ENCODE data around the gene RGL4. TPM values are rescaled to one million over a fixed set of nuclear protein-coding genes. Genes with fewer than 3 reads are reported as not detected.
A peak's percentile ranks its signal among the peaks of the same experiment; 100 is the strongest.
"Not testable (repeated sequence)": the region's sequence is repeated elsewhere in the genome, so short reads cannot be mapped to it uniquely, and the experiment has no call there.

Gene RGL4
- polyA plus RNA-seq, 1 donor: 1.4 TPM

- DNase-seq: no peak
- H3K27ac ChIP-seq (ENCODE audit: low read length): no peak overlapping the region
- no CpG with 5 or more reads among the region's 16 CpGs for WGBS (ENCODE audit: insufficient coverage, low lambda C conversion rate)
Observed at GRCh38 chr22:23670378-23671295, 20.2 kb upstream of the RGL4 start.

GRCh38 chr22:23671387-23671786 is 19.4 kb upstream of the RGL4 start:
- not testable (repeated sequence) for DNase-seq; H3K9me3 ChIP-seq (ENCODE audit: control insufficient read depth, low read depth, low read length); H3K27me3 ChIP-seq (ENCODE audit: control insufficient read depth, insufficient read depth, low read length); H3K4me3 ChIP-seq (ENCODE audit: low read length); H3K36me3 ChIP-seq (ENCODE audit: control insufficient read depth, insufficient read depth, low read length); H3K27ac ChIP-seq (ENCODE audit: low read length)
- H3K4me1 ChIP-seq (ENCODE audit: control insufficient read depth, insufficient read depth, low read length): peaks cover 12% of the 10 kb centered on the region
- no CpG with 5 or more reads among the region's 4 CpGs for WGBS (ENCODE audit: insufficient coverage, low lambda C conversion rate)

More at GRCh38 chr22:23670378-23671295, 20.2 kb upstream of the RGL4 start:
- Histone ChIP-seq H3K4me3 (ENCODE audit: low read length) (no peak overlapping the region), H3K9me3 (ENCODE audit: control insufficient read depth, low read depth, low read length) (no peaks in the 10 kb centered on the region), H3K27me3 (ENCODE audit: control insufficient read depth, insufficient read depth, low read length) (no peaks in the 10 kb centered on the region), H3K4me1 (ENCODE audit: control insufficient read depth, insufficient read depth, low read length) (peaks cover 5% of the 10 kb centered on the region), H3K36me3 (ENCODE audit: control insufficient read depth, insufficient read depth, low read length) (peaks cover 3% of the 10 kb centered on the region)

GRCh38 chr22:23672307-23673049 is 18.3 kb upstream of the RGL4 start:
- H3K27ac ChIP-seq (ENCODE audit: low read length); H3K4me3 ChIP-seq (ENCODE audit: low read length); H3K9me3 ChIP-seq (ENCODE audit: control insufficient read depth, low read depth, low read length); H3K36me3 ChIP-seq (ENCODE audit: control insufficient read depth, insufficient read depth, low read length); DNase-seq; H3K27me3 ChIP-seq (ENCODE audit: control insufficient read depth, insufficient read depth, low read length): not testable (repeated sequence)
- WGBS (ENCODE audit: insufficient coverage, low lambda C conversion rate): no CpG with 5 or more reads among the region's 8 CpGs
- peaks cover 18% of the 10 kb centered on the region for H3K4me1 ChIP-seq (ENCODE audit: control insufficient read depth, insufficient read depth, low read length)

- Histone ChIP-seq H3K4me1 (ENCODE audit: control insufficient read depth, insufficient read depth, low read length) (peaks cover 18% of the 10 kb centered on the region), H3K9me3 (ENCODE audit: control insufficient read depth, low read depth, low read length) (no peaks in the 10 kb centered on the region), H3K27ac (ENCODE audit: low read length) (no peak overlapping the region), H3K27me3 (ENCODE audit: control insufficient read depth, insufficient read depth, low read length) (no peaks in the 10 kb centered on the region), H3K36me3 (ENCODE audit: control insufficient read depth, insufficient read depth, low read length) (peaks cover 6% of the 10 kb centered on the region), H3K4me3 (ENCODE audit: low read length) (no peak overlapping the region)
- no peak for DNase-seq
- no CpG with 5 or more reads among the region's 7 CpGs for WGBS (ENCODE audit: insufficient coverage, low lambda C conversion rate)
Observed at GRCh38 chr22:23673050-23673620, 17.7 kb upstream of the RGL4 start.

DNA sequence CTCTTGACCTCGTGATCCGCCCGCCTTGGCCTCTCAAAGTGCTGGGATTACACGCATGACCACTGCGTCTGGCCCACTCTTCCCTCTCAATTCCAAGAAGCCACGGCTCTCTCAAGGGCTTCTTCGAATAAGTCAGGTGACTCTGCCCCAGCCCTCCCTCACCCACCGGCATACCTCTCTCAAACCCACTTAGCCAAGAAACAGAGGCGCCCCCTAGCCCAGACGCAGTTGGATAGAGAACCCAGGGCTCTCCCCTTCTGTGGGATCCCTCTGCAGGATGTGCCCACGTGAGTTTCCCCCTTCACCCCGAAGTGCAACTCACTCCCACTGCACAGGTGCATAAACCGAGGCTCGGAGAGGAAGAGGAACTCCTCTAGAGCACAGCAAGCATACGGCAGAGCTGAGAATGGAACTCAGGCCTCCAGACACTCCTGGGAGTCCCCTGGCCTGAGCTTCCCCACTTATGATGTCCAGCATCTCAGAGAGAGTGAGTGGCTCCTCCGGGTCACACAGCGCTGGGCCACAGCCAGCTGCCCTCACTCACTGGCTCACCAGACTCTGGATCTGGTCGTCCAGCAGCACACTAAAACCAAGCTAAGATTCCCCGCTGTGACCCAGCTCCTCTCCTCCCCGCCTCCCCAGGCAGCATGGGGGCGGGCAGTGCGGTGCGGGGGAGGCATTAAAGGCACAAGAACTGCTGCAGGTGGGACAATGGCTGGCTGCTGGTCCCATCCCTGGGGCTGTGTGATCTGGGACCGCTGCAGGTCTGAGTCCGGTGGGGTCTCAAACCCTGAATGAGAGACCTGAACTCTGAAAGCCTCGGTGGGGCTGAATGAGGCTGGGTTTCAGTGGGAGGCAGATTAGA is 16.8 kb upstream of the RGL4 start:
- Histone ChIP-seq H3K36me3 (ENCODE audit: control insufficient read depth, insufficient read depth, low read length) (peaks cover 6% of the 10 kb centered on the region), H3K27me3 (ENCODE audit: control insufficient read depth, insufficient read depth, low read length) (no peaks in the 10 kb centered on the region), H3K4me3 (ENCODE audit: low read length) (no peak overlapping the region), H3K9me3 (ENCODE audit: control insufficient read depth, low read depth, low read length) (no peaks in the 10 kb centered on the region), H3K27ac (ENCODE audit: low read length) (no peak overlapping the region), H3K4me1 (ENCODE audit: control insufficient read depth, insufficient read depth, low read length) (peaks cover 18% of the 10 kb centered on the region)
- DNase-seq: no peak
- WGBS (ENCODE audit: insufficient coverage, low lambda C conversion rate): no CpG with 5 or more reads among the region's 26 CpGs

DNA sequence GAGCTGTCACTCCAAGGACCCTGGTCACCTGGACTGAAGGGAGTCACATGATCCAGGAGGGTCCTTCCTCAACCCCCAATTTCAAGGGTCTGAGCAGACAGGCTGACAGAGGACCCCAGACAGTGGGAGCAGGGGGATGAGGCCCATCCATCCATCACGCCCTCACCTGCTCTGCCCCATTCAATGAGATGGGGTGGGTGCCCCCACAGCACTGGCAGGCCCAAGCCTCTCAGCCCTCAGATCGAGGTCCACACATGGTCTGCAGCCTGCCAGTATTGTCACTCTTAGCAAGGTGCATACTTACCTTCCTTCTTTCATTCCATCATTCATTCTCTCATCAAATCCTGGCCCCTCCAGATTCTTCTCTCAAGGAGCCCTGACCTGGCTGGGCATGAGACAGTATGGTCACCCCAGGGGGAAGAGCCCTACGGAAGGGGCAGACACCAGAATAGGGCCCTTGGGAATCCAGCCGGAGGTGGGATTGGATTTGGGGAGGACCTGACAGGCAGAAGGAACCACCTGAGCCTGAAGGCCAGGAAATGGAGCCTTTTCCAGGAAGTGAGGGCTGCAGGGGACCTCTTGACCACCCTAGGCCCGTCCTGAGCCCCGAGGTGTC is 15.8 kb upstream of the RGL4 start:
- not testable (repeated sequence) for H3K9me3 ChIP-seq (ENCODE audit: control insufficient read depth, low read depth, low read length); H3K36me3 ChIP-seq (ENCODE audit: control insufficient read depth, insufficient read depth, low read length); DNase-seq; H3K4me3 ChIP-seq (ENCODE audit: low read length); H3K27me3 ChIP-seq (ENCODE audit: control insufficient read depth, insufficient read depth, low read length)
- H3K4me1 ChIP-seq (ENCODE audit: control insufficient read depth, insufficient read depth, low read length): peaks cover 18% of the 10 kb centered on the region
- WGBS (ENCODE audit: insufficient coverage, low lambda C conversion rate): no CpG with 5 or more reads among the region's 6 CpGs
- peak overlapping the region; percentile 75 for H3K27ac ChIP-seq (ENCODE audit: low read length)

DNA sequence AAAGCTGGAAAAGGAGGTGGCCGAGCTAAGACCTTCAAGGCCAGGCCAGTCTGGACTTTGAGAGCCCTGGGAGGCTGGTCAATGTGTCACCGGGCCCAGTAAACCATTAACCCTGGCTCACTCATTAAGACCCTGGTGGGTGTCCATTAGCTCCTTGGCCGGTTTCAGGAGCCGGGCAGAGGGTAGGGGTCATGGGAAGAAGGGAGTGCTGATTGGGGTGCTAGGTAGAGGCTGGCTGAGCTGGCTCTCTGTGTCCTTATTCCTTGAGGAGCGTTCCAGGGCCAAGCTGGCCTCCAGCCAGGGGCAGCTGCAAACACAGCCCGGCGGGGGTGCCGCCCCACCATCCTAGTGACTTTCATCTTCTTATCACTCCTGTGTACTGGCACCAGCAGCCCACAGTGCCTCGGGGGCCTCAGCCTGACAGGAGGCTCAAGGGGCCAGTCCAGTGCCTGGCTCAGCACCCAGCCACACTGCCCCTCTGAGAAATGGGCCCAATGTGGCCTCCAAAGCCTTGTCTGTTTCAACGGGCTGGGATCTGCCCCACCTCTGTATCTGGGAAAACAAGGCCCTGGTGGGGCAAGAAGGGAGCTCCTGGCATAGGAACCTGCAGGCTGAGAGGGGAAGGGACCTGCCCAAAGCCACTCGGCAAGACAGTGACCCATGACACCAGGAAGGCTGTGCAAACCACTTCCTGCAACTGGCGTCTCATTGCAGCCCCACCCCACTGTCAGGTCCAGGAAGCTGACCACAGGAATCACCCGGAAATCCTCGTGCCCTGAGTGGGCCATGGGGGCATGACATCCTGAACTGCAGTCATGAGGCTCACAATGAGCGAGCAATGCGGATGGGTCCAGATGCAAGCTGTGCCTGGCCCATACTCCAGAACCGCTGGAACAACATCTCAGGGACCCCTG is 15.1 kb upstream of the RGL4 start:
- H3K27ac ChIP-seq (ENCODE audit: low read length): peak overlapping the region; percentile 75

GRCh38 chr22:23676841-23677700 is 13.7 kb upstream of the RGL4 start:
- not testable (repeated sequence) for H3K27ac ChIP-seq (ENCODE audit: low read length); H3K27me3 ChIP-seq (ENCODE audit: control insufficient read depth, insufficient read depth, low read length); H3K9me3 ChIP-seq (ENCODE audit: control insufficient read depth, low read depth, low read length); H3K4me3 ChIP-seq (ENCODE audit: low read length); DNase-seq
- H3K4me1 ChIP-seq (ENCODE audit: control insufficient read depth, insufficient read depth, low read length): peaks cover 18% of the 10 kb centered on the region
- WGBS (ENCODE audit: insufficient coverage, low lambda C conversion rate): no CpG with 5 or more reads among the region's 12 CpGs
- peaks cover 14% of the 10 kb centered on the region for H3K36me3 ChIP-seq (ENCODE audit: control insufficient read depth, insufficient read depth, low read length)

More for the DNA sequence above, 15.1 kb upstream of the RGL4 start:
- no peaks in the 10 kb centered on the region for H3K27me3 ChIP-seq (ENCODE audit: control insufficient read depth, insufficient read depth, low read length)
- no peak overlapping the region for H3K4me3 ChIP-seq (ENCODE audit: low read length)
- WGBS (ENCODE audit: insufficient coverage, low lambda C conversion rate): no CpG with 5 or more reads among the region's 17 CpGs
- peak; percentile 66 to 76 for DNase-seq
- H3K4me1 ChIP-seq (ENCODE audit: control insufficient read depth, insufficient read depth, low read length): peaks cover 18% of the 10 kb centered on the region
- no peaks in the 10 kb centered on the region for H3K9me3 ChIP-seq (ENCODE audit: control insufficient read depth, low read depth, low read length)
- H3K36me3 ChIP-seq (ENCODE audit: control insufficient read depth, insufficient read depth, low read length): peaks cover 9% of the 10 kb centered on the region
